ENCODE measurements around the gene RTEL1.
"Not testable (repeated sequence)": the region's sequence is repeated elsewhere in the genome, so short reads cannot be mapped to it uniquely, and the experiment has no call there.

The RTEL1 gene

DNA sequence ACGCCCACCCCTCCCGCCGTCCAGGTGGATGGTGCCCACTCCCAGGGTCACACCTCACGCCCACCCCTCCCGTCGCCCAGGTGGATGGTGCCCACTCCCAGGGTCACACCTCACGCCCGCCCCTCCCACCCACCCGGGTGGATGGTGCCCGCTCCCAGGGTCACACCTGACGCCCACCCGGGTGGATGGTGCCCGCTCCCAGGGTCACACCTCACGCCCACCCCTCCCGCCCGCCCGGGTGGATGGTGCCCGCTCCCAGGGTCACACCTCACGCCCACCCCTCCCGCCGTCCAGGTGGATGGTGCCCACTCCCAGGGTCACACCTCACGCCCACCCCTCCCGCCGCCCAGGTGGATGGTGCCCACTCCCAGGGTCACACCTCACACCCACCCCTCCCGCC, 7.6 kb upstream of the RTEL1 start:
- DNase-seq, result not testable (repeated sequence)

DNA sequence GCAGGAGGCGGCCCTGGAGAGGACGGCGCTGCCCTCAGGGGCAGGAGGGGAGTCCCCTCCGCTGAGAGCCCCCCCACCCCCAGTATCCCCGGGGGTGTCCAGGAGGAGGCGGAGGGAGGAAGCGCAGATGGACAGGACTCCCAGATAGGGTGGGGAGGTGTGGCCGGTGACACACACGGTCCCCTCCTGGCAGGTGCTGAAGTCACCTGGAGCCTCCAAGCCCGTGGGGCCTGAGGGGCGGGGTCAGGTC, 6.2 kb upstream of the RTEL1 start:
- DNase-seq, result no peak

DNA sequence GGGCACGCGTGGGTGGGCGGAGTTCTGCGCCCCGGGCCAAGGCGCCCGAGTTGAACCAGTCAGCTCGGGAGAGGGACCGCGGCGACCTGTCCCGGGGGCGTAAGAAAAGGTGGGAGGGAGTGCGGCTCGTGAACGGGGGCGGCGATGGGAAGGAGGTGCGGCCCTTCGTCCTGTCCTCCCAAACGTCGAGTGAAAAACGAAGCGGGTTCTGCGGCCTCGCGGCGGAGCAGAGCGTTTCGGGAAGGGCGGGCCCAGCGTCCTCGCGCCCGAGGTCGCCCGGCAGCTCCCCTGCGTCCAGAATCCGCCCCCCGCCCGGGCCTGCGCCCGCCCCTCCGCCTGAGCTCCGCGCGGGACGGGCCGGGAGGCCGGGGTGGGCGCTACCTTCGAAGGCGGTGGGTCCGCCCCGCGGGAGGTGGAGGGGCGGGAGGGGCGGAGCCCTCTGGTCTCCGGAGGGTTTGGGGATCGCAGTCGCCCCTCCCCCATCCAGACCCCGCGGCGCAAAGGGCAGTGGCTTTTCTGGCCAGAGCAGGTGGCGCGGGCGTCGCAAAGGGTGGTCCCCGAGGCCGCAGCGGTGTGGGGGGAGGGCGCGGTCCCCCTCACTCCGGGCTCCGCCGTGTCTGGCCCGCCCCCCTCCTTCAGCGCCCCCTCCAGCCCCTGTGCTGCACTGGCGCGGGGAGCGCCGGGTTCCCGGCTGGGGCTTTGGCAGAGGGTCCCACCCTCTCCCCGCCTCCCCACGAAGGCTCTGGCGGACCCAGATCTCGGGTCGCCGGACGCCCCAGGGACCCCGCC, 5.7 kb upstream of the RTEL1 start:
- peak; percentile 56 for DNase-seq

DNA sequence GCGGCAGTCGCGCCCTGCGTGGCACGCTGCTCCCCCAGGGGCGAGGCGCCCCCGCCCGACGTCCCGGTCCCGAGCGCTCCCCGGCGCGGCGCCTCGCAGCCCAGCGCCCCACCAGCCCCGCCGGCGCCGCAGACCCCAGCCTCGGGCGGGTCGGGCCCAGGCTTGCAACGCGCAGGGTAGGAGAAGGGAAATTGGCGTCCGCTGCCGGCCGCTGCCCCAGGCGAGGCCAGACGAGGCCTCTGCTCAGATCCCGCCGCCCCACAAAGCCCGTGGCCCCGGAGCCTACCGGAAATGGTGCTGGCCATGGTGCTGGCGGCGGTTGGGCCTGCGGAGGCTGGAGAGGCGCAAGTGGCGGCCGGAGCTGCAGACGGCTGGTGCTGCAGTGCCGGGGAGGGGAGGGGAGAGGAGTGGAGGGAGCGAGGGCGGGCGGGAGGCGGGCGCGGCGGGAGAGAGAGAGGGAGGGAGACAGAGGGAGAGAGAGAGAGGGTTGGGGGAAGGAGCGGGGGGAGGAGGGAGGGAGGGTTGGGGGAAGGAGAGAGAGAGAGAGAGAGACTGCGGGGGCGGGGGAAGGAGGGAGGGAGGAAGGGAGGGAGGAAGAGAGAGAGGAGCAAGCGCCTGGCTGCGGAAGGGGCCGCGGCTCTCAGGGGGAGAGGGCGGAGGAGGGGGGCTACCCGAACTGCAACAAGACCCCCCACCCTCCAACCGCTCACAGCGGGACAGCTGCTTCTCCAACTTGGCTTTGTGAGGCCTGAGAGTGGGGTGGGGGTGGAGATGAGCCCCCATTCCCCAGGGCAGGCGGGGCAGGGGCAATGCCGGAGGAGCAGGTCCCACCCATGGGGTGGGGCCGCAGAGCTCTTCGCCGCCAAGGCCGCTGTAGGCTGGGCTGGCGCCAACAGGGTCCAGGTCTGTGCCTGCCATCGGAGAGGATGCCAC, 4.8 kb upstream of the RTEL1 start, which contains the start of gene STMN3:
STMN3 (minus strand) TSS at position 384 of the 933 bp plus-strand sequence; CDS start at position 305, 79 bp downstream.
- DNase-seq, result peak; percentile 86

DNA sequence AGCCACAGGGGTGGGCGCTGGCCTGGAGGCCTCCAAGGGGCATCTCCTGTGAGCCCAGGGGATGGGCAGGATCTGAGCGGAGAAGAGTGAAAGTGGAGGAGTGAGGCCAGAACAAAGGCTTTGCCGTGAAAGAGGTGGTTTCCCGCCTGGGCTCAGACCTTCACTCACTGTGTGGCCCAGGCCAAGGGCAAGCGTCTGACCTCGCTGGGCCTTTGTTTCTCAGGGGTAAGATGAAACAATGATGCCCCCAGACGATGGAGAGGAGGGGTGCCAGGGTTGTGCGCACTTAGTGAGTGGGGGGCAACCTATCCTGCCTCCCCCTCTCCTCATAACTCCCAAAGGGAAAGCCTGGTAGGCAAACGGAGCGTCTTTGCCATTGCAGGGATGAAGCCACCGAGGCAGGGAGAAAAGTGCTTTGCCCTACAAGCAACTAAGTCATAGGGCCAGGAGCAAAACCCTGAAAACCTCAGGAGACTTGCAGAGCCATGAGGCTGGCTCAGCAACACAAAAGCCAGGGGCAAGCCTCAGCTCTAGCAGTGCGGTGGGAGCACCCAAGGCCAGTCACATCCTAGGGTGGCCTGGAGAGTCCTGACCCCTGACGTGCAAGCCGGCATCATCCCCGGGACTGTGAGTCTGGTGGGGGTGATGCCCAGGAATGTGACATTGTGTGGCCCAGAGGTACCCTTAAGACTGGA, 4.0 kb upstream of the RTEL1 start:
- DNase-seq, result peak; percentile 43

DNA sequence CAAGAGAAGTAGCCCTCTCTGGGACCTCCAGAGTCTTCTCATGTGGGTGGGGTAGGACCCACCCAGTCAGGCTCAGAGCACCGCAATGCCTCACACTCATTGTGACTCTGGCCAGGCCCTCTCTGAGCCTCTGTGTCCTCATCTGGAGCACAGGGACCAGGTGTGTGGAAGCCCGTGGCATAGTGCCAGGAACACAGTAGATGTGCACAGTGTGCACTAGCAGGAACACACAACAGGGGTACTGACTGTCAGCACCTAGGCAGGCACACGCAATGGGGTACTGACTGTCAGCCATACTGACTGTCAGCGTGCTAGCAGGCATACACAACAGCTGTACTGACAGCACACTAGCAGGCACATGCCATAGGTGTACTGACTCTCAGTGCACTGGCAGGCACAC, 2.9 kb upstream of the RTEL1 start:
- DNase-seq, result no peak

DNA sequence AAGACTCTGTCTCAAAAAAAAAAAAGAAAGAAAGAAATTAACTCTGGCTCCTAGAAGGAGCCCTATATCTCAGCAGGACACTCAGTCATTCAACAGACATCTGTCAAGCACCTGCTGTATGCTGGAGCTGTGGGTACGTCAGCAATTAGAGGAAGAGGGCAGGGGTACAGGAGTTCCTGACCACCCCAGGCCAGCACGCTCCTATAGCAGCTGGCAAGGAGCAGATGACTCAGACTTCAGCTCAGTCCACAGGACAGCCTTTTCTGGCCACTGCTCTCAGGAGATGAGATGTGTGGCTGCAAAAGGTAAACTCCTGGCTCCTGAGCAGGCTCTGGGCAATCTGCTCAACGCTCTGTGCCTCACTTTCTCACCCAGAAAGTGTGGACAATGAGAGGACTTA, 1.7 kb upstream of the RTEL1 start:
- no peak for DNase-seq

DNA sequence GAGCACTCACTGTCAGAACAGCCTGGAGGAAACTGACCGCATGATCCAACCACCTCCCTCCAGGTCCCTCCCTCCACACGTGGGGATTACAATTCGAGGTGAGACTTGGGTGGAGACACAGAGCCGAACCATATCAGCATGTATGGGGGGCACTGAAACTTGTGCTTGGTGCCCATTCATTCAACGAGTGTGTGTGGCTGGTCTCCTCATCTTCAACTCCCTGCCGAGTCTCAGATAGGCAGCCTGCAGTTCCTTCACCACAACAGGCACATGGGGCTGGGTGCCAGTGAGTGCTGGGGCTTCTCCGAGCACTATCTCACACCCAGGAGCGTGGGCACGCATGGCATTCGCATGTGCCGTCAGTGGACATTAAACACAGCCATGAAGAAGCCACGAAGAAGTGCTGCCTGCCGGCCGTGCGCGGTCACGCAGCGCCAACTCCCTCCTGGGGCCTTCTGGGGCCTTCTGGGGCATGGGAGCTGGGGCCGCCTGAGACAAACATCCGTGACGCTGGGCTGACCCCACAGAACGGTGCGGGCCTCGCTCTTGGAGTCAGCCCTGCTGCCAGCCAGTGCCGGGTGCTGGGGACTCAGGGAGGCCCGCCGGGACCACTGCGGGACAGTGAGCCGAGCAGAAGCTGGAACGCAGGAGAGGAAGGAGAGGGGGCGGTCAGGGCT, 714 bp upstream of the RTEL1 start:
- no peak for DNase-seq

DNA sequence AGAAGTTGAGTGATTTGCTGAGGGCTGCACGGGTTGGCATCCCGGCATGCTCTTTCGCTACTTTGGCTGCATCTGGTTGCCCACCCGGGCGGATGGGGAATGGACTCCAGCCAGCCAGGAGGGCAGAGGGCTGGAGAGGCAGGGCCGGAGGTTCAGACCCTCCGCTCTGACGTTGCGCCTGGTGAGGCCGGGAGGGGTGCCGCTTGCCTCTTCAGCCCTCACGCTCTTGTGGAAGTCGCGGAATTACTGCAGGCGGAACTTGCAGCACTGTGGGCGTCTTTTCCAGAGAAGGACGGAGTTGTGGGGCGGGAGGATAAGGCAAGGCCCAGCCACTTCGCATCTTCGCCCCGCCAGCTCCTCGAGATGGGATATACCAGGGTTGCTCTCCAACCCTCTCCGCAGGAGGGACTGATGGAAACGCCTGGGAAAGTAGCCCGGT, 656 bp downstream of the RTEL1 start:
- no peak for DNase-seq

DNA sequence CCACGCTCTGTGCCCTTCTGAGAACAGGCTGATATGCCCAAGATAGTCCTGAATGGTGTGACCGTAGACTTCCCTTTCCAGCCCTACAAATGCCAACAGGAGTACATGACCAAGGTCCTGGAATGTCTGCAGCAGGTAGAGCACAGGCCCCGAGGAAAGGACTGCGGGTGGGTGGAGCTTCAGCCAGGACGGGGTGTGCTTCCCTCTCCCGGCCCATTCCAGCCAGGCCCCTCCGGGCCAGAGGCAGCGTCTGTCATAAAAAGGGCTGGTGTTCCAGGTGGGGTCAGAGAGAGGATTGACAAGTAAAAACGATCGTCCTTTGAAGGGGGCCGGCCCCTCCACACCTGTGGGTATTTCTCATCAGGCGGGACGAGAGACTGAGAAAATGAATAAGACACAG, 1.3 kb downstream of the RTEL1 start:
- DNase-seq, result no peak

DNA sequence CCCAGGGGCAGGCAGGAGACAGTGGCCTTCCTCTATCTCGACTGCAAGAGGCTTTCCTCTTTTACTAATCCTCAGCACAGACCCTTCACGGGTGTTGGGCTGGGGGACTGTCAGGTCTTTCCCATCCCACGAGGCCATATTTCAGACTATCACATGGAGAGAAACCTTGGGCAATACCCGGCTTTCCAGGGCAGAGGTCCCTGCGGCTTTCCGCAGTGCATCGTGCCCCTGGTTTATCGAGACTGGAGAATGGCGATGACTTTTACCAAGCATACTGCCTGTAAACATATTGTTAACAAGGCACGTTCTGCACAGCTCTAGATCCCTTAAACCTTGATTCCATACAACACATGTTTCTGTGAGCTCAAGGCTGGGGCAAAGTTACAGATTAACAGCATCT, 2.1 kb downstream of the RTEL1 start:
- DNase-seq, result not testable (repeated sequence)

DNA sequence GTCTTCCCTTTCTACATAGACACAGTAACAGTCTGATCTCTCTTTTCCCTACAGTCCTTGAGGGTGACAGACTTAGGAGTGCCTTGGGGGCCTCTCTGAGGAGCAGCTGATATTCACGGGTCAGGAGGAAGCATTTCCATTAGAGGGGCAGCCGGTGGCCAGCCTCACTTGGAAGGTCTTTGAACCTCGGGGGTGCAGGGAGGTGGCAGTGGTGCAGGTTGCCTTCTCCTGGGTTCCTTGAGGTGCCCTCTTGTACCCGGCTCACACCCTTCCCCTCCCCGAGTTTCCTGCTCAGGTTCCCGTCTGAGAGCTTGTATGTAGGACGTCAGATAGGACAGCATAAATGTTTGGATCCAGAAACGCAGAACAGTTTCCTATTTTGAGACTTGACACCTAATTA, 2.5 kb downstream of the RTEL1 start:
- no peak for DNase-seq

DNA sequence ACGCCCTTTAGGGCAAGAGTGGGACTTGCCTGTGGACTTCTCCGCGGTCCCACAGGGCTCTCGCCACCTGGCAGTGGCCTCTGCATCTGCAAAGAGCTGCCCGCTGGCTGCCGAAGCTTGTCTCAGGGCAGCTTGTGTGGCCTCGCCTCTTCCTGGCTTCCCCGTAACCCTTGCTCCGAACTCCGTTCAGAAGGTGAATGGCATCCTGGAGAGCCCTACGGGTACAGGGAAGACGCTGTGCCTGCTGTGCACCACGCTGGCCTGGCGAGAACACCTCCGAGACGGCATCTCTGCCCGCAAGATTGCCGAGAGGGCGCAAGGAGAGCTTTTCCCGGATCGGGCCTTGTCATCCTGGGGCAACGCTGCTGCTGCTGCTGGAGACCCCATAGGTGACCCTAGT, 3.0 kb downstream of the RTEL1 start:
- DNase-seq, result no peak

DNA sequence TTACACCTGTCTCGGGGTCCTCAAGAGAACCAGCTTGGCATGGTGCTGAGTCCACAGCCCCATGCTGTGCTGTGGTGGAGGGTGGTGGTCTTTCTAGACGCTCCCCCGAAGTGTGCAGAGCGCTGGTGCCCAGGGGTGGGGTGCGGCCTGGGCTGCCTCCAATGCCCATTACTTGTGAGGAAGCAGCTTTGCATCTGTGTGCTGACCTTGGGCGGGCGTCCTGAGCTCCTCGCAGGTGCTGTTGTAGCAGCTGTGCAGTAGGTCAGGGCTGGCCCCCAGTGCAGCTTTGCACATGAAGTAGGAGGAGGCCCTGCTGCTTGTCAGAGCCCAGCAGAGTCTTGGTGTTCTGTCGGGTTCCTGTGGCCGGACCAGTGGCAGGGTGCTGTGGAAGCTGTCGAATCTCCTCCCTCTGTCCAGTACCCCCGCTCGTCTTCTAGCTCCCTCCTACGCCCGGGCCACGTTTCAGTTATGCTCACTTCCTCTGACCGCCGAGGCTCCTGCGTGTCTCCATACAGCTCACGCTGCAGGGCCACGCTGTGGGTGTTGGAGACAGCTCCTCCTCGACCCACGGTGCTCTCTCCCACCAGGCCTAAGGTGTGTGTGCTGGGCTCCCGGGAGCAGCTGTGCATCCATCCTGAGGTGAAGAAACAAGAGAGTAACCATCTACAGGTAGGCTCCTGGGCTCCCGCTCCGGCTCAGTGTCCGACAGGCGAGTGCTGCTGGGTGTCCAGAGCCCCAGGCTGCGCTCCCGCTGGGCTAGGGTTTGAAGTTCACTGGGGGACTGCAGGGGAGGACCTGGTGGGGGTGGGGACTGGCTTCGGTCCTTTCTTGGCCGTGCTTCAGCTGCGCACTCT, 4.1 kb downstream of the RTEL1 start:
- no peak for DNase-seq

DNA sequence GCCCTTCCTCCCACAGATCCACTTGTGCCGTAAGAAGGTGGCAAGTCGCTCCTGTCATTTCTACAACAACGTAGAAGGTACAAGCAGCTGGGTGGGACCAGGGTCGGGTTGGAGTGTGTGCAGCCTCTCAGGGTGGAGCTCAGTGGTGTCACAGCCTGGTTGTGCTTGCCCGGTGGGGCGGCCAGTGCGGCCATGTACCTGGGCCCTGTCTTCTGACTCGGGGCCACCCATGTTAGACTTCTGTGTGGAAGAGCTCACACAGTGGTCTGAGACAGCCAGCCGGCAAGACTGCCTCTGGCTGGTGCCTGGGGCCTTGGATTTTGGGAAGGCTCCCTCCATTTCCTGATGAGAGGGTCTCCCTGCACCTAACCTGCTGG, 4.7 kb downstream of the RTEL1 start:
- DNase-seq, result no peak

DNA sequence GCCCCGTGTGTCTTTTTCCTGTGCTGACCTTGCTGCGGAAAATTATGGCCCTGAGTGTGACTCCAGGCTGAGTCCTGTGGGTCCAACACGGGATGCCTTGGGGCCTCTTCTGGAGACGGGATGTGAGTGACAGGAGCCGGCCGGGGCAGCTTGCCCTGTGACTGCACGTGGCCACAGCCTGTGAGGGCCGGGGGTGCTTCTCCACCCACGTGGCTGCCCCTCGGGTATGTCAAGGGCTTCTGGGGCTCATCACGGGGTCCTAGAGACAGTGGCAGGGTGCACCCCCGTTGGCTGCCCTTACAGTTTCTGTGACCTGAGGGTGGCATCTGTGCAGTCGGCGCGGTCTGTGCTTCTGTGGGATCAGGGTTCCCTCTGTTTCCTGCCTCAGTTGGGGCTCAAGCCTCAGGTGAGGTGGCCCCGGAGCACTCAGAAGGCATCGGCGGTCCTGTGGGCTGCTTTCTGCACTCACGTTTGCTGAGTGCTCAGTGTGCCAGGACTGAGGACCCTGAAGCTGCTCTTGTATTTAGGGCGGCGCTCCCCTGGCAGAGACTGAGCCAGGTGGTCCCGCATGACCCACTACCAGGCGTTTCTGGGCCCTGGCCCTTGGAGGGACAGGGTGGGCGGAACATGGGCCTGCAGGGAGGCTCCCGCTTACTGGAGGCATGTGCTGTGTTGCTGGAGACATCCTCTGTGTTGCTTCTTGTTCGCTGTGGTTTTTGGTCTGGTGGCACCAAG, 5.4 kb downstream of the RTEL1 start:
- no peak for DNase-seq

DNA sequence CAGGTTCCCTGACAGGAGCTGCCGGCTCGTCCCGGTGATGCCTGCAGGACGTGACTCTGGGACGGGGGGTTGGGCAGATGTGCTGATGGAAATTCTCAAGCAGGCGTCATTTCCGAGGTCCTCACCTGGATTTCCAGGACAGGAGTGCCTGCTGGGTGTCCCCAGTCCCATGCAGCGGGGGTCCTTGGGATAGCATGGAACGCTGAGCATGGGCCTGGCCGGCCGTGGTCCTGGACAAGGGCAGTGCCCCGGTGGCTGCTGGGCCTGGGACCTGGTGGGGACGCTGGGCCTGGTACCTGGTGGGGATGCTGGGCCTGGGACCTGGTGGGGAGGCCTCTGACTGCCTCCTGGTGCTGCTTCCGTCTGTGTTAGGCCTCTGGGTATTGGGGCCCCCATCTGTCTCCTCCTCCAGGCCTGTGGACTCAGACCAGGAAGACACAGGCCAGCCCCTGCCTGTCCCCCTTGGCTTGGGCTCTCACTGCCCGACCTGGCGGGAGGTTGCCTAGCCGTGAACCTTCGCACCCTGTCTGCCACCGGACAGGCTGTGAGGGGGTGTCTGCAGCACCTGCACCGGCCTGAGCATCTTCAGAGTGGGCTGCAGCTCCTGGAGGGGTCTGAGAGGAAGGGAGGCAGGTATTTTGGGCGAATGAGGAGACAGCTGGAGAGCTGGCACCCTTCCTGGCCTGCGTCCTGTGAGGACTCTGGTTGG, 6.2 kb downstream of the RTEL1 start:
- no peak for DNase-seq

DNA sequence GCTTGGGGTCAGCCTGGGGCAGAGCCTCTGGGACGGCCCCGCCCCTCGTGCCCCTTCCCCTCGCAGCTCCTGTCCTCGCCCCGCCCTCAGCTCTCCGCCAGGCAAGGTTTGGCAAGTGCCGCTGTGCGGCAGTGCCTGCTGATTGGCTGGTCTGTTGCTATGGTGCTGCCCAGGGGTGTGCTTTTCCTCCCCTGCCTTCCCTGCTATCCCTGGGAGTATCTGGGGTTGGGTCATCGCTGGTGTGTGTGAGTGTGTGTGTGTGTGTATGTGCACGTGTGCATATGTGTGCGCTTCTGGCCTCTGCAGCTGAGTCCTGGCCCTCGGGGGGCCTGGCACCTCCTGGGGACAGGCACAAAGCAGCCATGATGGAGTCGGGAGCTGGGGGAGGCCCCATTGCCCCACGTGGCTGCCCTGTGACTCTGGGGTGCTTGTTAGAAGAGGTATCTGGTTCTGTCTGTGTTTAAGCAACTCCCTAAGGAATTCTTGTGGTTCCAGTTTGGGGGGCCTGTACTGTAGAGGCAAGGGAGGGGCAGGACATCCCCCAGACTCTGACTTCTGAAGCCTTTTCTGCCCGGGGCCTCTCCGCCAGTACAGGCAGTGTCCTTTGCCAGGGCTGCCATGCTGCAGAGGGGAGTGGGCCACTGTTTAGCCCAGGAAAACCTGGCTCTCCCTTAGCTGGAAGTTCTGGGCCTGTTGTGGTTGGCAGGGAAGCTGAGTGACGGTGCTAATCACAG, 6.9 kb downstream of the RTEL1 start:
- DNase-seq, result no peak

DNA sequence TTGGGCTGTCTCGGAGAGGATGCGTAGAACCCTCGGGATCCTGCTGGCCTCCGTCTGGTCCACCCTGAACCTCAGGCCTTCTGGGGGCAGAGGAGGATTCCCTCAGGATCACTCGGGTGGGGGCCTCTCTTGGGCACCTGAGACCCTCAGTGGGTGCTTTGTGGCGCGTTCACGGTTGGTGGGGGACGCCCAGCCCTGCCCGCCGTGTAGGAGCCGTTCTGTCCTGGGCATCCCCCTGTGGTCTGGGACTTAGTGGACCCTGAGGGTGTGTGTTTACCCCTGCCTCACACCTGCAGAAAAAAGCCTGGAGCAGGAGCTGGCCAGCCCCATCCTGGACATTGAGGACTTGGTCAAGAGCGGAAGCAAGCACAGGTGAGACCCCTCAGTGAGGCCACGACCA, 7.6 kb downstream of the RTEL1 start:
- DNase-seq, result no peak

Measured in right kidney (tissue), 1 donor.